GM12892 (cell line): ENCODE measurements around the gene PGBD2.

Experiments
- POLR2A ChIP-seq: IDR thresholded peaks from 2 replicates; pipeline ENCODE4 v1.6.1; 2011; ENCODE audit warnings: low read depth, low read length, control low read depth
- TAF1 ChIP-seq: IDR thresholded peaks from 2 replicates; pipeline ENCODE4 v1.6.1; 2011; ENCODE audit warnings: low read depth, mild to moderate bottlenecking, control low read depth, low read length, borderline replicate concordance

DNA sequence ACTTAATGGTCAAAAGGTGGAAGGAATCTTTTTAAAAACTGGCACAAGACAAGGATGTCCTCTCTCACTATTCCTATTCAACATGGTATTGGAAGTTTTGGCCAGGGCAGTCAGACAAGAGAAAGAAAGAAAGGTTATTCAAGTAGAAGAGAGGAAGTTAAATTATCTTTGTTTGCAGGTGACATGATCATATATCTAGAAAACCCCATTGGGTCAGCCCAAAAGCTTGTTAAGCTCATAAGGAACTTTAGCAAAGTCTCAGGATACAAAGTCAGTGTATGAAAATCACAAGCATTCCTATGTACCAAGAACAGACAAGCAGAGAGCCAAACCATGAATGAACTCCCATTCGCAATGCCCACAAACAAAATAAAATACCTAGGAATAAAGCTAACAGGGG, 5.4 kb upstream of the PGBD2 start:
- no peak for TF ChIP-seq TAF1
- TF ChIP-seq POLR2A, result no peak
